GM21367 (cell line): ENCODE measurements around the gene OR10A6.

ENCODE experiments used
- ATAC-seq: cut with Tn5 transposase; IDR thresholded peaks from one replicate; pipeline ENCODE4 v1.9.1; 2021; ENCODE audit not compliant: unreplicated experiment

OR10A6 gene

DNA sequence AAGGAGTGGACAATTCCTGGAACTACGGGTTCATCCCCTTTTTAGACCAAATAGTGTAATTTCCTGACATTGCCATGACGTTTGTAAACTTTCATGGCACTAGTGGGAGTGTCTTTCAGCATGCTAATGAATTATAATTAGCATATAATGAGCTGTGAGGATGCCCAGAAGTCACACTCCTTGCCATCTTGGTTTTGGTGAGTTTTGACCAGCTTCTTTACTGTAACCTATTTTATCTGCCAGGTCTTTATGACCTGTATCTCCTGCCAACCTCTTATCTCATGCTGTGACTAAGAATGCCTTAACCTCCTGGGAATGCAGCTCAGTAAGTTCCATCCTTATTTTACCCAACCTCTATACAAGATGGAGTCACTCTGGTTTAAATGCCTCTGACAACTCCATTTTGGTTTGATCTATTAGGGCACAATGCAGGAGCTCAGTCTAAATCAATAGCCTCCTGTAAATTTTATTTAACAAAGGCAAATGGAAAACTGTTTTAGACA lies 20.7 kb downstream of the OR10A6 start:
- no peak for ATAC-seq

DNA sequence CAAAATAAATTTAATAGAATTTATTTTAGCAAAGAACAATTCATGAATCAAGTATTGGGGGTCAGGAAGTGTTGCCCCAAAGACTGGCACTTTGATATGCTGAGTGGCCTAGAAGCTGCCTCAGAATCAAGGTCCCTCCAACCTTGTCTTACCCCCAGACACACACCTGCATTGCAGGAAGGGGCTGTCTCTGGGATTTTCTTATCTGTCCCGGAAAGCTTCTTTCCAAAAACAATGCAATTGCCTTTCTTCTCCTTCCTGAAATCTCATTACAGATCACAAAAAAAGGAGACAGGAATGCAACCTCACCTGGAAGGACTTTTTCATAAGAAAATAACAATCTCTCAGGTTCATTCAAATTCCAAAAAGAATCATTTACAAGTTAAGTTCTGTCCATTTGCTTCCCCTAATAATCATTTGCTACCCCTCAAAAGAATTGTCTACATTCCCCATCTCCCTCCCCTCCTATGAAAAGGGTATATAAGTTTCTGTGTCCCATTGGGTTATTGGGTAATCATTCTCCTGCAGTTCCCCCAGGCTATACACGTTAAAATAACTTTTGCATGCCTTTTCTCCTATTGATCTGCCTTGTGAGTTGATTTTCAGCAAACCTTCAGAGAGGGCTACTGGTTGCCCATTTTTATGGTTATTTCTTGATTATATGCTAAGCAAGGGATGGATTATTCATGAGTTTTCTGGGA lies 21.3 kb downstream of the OR10A6 start:
- ATAC-seq = no peak

DNA sequence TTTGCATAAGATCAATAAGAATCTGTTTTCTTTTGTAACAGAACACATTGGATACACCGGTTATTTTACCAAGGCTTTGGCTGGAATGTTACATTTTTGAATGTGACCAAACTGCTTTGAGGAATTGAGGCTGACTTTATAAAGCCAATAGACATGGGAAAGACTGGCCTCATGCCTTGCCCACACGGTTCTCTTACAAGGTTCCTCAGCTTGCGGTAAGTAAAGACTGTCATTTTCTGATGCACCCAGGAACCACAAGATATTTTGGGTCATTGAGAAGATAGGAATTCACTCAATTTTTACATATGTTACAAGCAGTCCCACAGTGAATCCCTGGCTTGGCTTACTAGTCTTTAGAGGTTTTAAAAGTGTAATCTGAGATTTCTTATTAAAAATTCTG lies 23.9 kb downstream of the OR10A6 start:
- no peak for ATAC-seq

DNA sequence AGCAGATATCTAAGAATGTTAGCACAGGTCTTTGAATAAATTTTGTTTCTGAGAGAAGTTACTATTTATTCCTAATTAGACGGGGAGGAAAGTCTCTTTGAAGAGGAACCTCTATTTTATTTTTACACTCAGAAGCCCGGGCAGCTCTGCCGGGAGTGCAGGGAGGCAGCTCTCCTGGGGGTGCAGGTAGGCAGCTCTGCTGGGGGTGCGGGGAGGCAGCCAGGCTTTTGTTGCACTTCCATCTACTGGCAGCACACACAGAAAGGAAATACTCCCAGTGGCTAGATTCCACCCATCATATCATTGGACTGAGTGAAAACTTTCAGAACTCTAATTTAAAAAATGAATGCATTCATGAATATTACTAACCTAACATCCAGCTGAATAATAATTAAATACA lies 24.6 kb downstream of the OR10A6 start:
- ATAC-seq = no peak

DNA sequence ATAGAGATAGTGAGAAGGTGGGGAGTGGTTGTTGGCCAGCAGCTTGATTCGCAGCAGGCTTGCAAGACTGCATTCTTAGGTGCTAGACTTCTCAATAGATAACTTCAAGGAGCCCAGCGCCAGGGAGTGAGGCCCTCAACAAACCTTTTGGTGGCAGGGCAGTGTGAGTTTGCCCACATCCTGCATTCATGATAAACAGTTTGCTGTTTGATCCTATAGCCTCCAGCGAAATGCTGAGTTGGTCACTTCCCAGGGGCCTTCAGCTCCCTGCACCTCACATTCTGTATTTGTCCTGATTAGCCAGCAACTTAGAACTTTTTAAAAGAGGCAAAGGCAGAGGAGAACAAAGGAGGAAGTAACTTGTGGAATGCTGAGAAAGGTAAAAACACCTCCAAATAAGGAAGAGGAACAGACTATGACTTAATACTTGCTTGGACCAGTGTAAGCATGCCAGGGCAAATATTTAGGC lies 25.1 kb downstream of the OR10A6 start:
- ATAC-seq = no peak

DNA sequence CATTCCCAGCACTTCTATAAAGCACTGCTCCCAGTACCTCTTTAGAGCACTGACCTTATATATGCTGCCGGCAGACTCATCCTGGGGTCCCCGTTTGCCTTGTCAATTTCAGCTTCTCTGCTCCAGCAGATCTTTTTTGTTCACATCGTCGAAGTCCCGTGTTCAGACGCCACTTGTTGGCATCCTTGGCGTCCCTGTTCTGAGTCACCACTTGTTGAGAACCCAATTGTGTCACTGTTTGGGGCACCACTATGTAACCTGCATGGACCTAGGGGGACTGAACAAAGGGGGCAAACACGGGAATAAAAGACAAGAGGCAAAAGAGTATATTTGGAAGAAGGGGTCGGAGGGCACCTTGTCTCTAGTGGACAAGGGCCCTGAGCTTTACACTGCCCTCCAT lies 25.5 kb downstream of the OR10A6 start:
- ATAC-seq = no peak

DNA sequence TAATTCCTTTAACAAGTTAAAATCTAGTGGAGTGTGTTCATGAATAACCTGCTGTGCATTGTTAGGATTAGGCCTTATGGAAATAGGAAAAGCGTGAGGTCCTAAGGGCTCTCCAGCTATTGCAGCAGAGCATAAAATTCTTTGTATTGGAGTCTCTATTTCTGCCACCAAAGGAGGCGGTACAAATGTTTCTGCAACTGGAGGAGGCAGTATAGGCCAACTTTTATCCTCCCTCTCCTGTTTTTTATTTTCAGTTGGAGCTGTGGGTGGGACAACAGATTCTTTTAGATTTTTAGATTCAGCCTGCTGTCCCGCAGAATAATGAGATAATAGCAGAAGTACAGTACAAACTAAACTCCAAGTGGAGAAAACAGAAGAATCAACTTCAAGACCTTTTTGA lies 26.2 kb downstream of the OR10A6 start:
- no peak for ATAC-seq

DNA sequence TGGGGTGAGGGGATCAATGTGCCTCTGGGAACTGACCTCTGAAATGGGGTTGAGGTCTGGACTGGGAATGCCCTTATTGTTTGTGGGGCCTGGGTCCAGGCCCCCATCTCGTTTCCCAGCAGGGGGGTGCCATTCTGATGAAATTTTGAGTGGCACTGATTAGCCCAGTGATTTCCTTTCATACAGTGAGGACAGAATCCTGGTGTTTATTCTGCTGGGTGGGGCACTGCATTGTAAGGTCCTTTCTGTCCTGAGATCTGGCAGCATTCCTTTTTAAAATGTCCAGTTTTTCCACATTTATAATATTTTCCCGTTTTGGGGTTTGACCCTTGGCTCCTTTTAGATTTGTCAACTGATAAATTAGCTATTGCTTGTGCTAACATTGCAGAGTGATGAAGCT lies 27.1 kb downstream of the OR10A6 start:
- no peak for ATAC-seq

DNA sequence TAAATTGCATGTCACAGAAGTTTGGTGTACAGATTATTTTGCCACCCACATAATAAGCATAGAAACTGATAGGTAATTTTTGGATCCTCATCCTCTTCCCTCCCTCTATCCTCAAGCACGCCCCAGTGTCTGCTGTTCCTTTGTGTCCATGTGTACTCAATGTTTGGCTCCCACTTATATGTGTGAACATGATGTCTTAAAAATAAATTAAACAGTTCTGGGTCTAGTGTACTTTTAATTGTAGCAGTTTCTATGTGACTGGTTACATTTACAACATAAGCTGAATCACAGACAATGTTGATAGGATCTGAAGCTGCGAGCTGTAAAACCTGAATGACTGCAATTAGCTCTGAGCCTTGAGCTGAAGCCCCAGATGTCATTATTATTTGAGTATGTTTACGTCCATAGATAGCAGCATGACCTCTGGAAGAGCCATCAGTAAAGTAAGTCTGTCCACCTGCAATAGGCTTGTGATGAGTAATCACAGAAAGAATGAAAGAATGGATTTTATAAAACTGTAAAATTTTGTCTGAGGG lies 29.7 kb downstream of the OR10A6 start:
- ATAC-seq = no peak

DNA sequence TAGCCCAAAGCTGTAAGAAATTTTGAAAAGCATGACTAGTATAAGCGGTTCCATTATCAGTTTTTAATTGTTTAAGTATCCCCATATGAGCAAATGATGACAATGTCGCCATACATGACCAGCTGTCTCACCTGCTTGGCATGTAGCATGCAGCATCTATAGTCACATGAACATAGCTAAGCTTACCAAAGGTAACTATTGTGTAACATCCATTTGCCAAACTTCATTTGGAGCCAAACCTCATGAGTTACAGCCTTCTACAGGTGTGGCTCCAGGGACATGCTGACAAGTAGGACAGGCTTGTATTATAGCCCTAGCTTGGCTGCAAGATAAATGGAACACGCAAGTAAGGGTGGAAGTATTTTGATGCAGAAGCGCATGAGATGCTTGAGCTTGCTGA lies 30.4 kb downstream of the OR10A6 start:
- no peak for ATAC-seq

DNA sequence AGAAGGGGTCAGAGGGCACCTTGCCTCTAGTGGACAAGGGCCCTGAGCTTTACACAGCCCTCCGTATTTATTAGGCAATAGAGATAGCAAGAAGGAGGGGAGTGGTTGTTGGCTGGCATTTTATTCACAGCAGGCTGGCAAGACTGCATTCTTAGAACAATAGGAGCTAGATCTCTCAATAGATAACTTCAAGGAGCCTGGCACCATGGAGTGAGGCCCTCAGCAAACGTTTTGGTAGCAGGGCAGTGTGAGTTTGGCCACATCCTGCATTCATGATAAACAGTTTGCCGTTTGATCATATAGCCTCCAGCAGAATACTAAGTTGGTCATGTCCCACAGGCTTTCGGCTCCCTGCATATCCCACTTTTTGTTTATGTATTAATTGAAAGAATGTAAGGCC lies 31.6 kb downstream of the OR10A6 start:
- ATAC-seq = no peak

DNA sequence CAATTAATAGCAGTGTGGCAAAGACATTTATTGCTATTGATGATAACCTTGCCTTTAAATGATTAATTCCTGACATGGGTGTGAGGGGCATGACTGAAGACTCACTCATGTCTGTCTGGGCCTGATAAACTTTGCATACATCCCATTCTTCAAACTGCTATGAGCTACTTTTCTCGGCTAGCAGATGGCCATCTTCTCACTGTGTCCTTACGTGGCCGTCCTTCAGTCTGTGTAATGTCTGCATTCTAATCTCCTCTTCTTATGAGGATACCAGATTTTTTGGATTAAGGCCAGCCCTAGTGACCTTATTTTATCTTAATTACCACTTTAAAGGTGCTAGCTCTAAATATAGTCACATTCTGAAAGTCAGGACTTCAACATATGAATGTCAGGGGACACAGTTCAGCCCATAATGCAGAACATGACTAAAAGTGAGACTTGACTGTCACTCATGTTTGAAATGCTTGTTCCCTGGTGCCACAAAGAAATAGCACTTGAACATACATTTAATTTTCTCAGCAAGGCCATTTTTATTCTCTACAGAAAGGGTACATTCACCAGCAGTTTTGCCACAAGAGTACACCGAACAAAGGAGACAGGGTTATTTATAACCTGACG lies 32.3 kb downstream of the OR10A6 start:
- ATAC-seq = no peak

DNA sequence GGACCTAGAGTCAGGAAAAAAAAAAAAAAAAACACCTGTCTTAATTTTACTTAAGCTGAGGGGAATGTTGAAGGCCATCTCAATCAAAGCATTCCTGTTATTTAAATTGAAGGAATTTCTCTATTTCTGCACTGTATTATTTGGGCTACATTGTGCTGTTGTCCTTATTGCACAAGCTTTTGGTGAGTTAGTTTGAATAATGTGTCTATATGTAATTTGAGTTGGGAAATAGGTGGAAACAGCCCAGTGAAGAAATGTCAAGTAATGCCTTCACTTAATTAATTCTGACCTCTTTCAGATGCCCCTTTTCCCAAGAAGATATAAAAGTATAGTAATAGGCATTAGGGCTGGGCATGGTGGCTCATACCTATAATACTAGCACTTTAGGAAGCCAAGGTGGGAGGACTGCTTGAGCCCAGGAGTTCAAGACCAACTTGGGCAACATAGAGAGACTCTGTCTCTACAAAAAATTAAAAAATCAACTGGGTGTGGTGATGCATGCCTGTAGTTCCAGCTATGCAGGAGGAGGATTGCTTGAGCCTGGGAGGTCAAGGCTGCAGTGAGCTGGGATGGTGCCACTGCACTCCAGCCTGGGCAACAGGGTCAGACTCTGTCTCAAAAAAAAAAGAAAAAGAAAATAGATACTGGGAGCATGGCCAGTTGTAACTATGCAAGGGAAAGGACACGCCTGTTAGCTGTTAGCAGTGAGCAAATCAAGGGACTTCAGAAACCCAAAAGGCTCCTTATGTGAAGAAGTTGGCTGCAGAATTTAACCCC lies 34.9 kb downstream of the OR10A6 start:
- ATAC-seq = no peak

DNA sequence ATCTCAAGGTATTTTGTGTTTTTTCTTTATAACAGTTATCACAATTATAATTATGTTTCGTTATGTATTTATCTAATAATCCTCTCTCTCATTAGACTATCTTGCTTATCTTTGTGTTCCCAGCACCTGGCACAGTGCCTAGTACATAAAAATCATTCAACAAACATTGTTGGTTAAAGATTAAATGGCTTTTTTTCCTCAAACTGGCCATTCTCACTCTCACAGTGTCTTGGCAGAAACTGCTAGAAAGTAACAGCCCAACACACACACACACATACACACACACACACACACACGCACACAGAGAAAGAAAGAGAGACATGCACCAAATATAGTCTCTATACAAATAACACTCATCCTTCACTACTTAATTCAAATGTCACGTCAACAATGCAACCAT lies 36.8 kb downstream of the OR10A6 start:
- no peak for ATAC-seq

DNA sequence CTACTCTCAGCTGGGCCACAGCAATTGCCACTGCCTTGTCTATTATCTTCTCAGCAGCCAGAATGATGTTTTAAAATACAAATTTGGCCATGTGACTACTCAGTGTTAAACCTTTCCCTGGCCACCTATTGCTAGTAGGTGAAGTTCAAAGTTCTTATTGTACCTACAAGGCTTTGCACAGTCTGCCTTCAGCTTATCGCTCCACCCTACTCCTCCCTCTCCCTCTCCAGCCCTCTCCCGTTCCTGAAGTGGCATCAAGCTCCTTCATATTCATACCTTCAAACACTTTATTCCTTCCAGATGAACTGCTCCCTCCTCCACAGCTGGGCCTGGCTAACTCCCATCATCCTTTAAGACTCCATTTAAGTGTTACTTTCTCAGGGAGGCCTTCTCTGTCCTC lies 37.3 kb downstream of the OR10A6 start:
- ATAC-seq = no peak

DNA sequence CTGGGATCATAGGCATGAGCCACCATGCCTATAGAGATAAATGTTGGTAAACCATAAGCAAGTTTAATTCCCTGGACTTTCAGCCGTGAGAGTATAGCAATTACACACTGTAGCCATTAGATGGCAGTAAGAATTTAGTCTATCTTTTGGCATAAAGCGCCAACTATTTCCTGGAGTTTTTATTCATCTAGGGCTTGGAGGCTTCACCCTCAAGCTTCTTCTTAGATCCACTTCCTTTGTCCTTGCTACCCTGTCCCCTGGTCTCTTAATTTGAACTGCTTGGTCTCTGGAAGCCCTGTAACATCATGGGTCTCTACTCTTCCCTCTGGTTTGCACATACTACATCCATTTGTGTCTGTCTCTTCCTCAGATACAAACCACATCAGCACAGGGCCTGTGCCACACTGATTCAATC lies 38.2 kb downstream of the OR10A6 start:
- ATAC-seq = peak; percentile 47

DNA sequence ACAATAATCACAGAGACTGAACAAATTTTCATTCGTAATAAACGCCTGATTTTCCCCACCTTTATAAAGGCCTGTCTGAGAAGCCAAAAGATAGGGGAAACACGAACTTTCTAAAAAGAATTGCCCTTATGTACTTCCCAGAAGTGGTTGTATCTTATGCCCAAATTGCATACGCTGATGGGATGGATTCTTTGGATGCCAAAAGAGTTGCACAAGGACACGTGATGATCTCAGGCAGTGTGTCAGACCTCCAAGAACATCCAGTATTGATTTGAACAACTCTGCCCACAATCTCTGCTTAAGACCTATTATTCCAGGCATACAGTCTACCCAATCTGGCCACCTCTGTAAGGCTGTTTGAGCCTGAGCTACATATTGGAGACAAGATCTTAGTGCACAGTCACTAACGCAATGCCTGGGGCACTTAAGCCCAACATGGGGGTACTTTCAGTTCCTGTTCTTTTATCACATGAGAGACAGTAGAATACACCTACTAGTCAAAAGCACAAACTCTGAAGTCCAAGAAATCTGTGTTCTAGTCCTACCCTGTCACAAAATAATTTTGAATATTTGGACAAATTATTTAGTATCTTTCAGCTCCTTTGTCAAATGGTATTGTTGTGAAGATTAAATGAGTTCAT lies 38.9 kb downstream of the OR10A6 start:
- ATAC-seq = peak; percentile 56

DNA sequence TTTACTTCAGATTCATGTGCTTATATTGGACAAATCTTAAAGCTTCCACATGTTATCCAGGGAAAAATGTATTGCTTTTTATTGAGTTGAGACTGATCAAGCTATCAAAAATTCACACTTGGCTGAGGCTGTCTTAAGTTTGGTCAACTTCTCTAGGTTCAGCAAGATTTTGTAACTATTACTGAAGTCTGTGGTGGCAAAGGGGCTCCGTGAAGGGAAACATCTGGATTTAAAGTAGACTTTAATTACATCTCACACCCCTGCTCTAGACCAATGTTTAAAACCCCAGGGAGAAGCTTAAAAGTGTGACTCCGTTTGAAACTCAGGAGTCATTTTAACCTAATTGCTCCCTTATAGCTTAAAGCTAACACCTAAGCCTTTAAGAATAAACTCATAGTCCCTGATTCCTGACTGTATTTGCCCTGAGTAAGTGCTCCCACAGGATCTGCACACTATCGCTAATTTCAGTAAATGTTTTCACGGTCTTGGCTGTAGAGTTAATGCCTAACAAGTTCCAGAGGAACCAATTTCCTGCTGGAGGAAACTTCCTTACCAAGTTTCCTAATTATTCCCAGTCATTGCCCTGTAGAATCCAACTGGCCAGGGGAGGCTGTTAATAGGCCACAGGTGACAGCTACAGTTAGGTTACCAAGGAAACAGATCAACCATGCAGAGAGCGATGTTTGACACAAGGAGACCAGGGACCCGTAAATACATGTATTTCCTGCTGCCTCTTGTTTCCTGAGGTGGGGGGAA lies 40.5 kb downstream of the OR10A6 start:
- no peak for ATAC-seq

DNA sequence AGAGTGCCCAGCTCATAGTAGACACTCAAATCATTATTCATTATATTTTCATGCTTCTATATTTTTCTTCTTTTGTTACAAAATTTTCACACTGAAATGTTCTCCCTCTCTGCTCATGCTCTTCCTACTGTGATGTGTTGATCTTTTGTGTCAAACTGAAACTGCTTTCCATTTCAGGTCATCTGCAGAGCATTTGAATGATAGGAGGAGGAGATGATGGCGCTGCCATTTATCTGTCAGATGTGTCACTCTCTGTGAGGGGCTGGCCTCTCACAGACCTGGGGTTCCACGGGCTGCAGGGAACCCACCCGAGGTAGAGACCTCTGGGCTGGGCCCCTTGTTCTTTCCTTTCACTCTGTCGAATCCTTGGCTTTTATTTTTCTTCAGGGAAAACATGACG lies 41.1 kb downstream of the OR10A6 start:
- ATAC-seq = no peak

DNA sequence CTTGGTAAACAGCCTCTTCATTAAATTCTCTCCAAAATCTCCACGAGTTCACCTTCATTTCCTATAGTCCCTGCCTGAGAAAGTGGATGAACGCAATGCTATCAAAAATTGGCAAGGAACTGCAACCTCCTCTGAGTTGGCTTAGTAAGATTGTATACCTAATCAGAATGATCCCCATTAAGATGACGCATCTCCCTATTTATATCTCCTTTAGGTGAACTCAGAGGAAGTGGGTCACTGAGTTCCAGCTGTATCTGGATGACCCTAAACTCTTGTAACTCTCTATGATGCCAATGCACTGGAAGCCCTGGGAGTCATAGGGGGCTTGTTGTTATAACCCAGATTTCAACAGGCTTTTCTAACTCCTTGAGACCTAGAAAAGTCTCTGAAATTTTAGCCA lies 48.2 kb downstream of the OR10A6 start:
- no peak for ATAC-seq
